Measurements from ENCODE around the gene TP63.

Gene TP63

GRCh38 chr3:189907803-189908202, 276.6 kb downstream of the TP63 start:
- no peak for TF ChIP-seq CTCF (IDR thresholded peaks at IDR 0.05; ENCODE audit: low read length, missing control alignments)
- no peak for DNase-seq (ENCODE audit: low read depth)
- H3K4me3 ChIP-seq (replicated peaks; ENCODE audit: low read depth, low read length): no peak overlapping the region

- no peak for TF ChIP-seq CTCF (IDR thresholded peaks at IDR 0.05; ENCODE audit: low read length, missing control alignments)
- peak; percentile 76 for DNase-seq (ENCODE audit: low read depth)
- H3K4me3 ChIP-seq (replicated peaks; ENCODE audit: low read depth, low read length): no peak overlapping the region
Measured at GRCh38 chr3:189908646-189909045, 277.5 kb downstream of the TP63 start.

- TF ChIP-seq CTCF (IDR thresholded peaks at IDR 0.05; ENCODE audit: low read length, missing control alignments): no peak
- no peak overlapping the region for H3K4me3 ChIP-seq (replicated peaks; ENCODE audit: low read depth, low read length)
- no peak for DNase-seq (ENCODE audit: low read depth)
Measured at GRCh38 chr3:189909139-189909538, 277.9 kb downstream of the TP63 start.

GRCh38 chr3:189909573-189909972, 278.4 kb downstream of the TP63 start:
- H3K4me3 ChIP-seq (replicated peaks; ENCODE audit: low read depth, low read length): no peak overlapping the region
- DNase-seq (ENCODE audit: low read depth): no peak
- no peak for TF ChIP-seq CTCF (IDR thresholded peaks at IDR 0.05; ENCODE audit: low read length, missing control alignments)

- no peak for DNase-seq (ENCODE audit: low read depth)
- H3K4me3 ChIP-seq (replicated peaks; ENCODE audit: low read depth, low read length): no peak overlapping the region
- no peak for TF ChIP-seq CTCF (IDR thresholded peaks at IDR 0.05; ENCODE audit: low read length, missing control alignments)
Measured at GRCh38 chr3:189911001-189911400, 279.8 kb downstream of the TP63 start.

- no peak overlapping the region for H3K4me3 ChIP-seq (replicated peaks; ENCODE audit: low read depth, low read length)
- peak; percentile 91 for DNase-seq (ENCODE audit: low read depth)
- TF ChIP-seq CTCF (IDR thresholded peaks at IDR 0.05; ENCODE audit: low read length, missing control alignments): no peak
Measured at GRCh38 chr3:189914799-189915198, 283.6 kb downstream of the TP63 start.

- no peak for DNase-seq (ENCODE audit: low read depth)
- H3K4me3 ChIP-seq (replicated peaks; ENCODE audit: low read depth, low read length): no peak overlapping the region
- no peak for TF ChIP-seq CTCF (IDR thresholded peaks at IDR 0.05; ENCODE audit: low read length, missing control alignments)
Measured at GRCh38 chr3:189921770-189922169, 290.6 kb downstream of the TP63 start.

Measured in fibroblast of pulmonary artery (primary cell).